ENCODE results near the gene STK33. TPM values are rescaled to one million over a fixed set of nuclear protein-coding genes. Genes with fewer than 3 reads are reported as not detected.

The STK33 gene
- total RNA-seq, 4 donors from 2014 or later, result 0.48 to 2.9 (median 0.56) TPM; not detected in 1

- Histone ChIP-seq H3K27ac (no peak overlapping the region), H3K4me1 (peaks cover 0 to 26% (median 3%) of the 10 kb centered on the region in 3 donors), H3K4me3 (no peak overlapping the region), H3K9me3 (no peaks in the 10 kb centered on the region), H3K36me3 (peaks cover 0 to 30% (median 11%) of the 10 kb centered on the region in 3 donors), H3K27me3 (no peaks in the 10 kb centered on the region)
- no peak for DNase-seq
- TF ChIP-seq CTCF (IDR thresholded peaks at IDR 0.05) (no peak), POLR2A (IDR thresholded peaks at IDR 0.05) (no peak)
- 80 to 83% methylated on average over 1 of the region's 1 CpG for WGBS, 2 donors
- intact Hi-C loops (cut with DNase I), result no loop called here
These were observed 19.0 kb upstream of the STK33 start for GRCh38 chr11:8613036-8613435.

- intact Hi-C loops (cut with DNase I), result no loop called here
- no peak overlapping the region for H3K27ac ChIP-seq
These were observed 18.5 kb upstream of the STK33 start for GRCh38 chr11:8612522-8612921.

GRCh38 chr11:8610532-8611116 is 16.6 kb upstream of the STK33 start:
- no peak overlapping the region for H3K27ac ChIP-seq
- H3K27me3 ChIP-seq, result no peaks in the 10 kb centered on the region
- no peak for DNase-seq
- TF ChIP-seq CTCF (IDR thresholded peaks at IDR 0.05) (no peak), POLR2A (IDR thresholded peaks at IDR 0.05) (no peak)
- no peak overlapping the region for H3K4me3 ChIP-seq
- peaks cover 0 to 10% (median 0%) of the 10 kb centered on the region in 3 donors for H3K36me3 ChIP-seq
- no peaks in the 10 kb centered on the region for H3K9me3 ChIP-seq
- peaks cover 0 to 17% (median 0%) of the 10 kb centered on the region in 3 donors for H3K4me1 ChIP-seq
- WGBS, 2 donors, result 58 to 75% methylated on average over 6 to 7 of the region's 7 CpGs
- intact Hi-C loops (cut with DNase I), result no loop called here

More at GRCh38 chr11:8612522-8612921, 18.5 kb upstream of the STK33 start:
- peaks cover 0 to 26% (median 3%) of the 10 kb centered on the region in 3 donors for H3K4me1 ChIP-seq
- H3K9me3 ChIP-seq, result no peaks in the 10 kb centered on the region
- no peak overlapping the region for H3K4me3 ChIP-seq
- 81% methylated on average over 5 of the region's 5 CpGs; no CpG with 5 or more reads in 1 of the 2 donors for WGBS, 2 donors
- no peaks in the 10 kb centered on the region for H3K27me3 ChIP-seq
- H3K36me3 ChIP-seq, result peaks cover 0 to 25% (median 9%) of the 10 kb centered on the region in 3 donors
- DNase-seq, result no peak
- TF ChIP-seq POLR2A (IDR thresholded peaks at IDR 0.05), result no peak
- TF ChIP-seq CTCF (IDR thresholded peaks at IDR 0.05), result no peak

- 25 to 61% methylated on average over 1 of the region's 1 CpG for WGBS, 2 donors
- H3K27ac ChIP-seq, result no peak overlapping the region
These were observed 14.6 kb upstream of the STK33 start for GRCh38 chr11:8608652-8609051.

More at GRCh38 chr11:8608652-8609051, 14.6 kb upstream of the STK33 start:
- H3K36me3 ChIP-seq, result peaks cover 0 to 10% (median 0%) of the 10 kb centered on the region in 3 donors
- DNase-seq, result no peak
- TF ChIP-seq CTCF (IDR thresholded peaks at IDR 0.05), result no peak
- no peak for TF ChIP-seq POLR2A (IDR thresholded peaks at IDR 0.05)
- H3K27me3 ChIP-seq, result no peaks in the 10 kb centered on the region
- intact Hi-C loops (cut with DNase I), result no loop called here
- peaks cover 5 to 23% (median 12%) of the 10 kb centered on the region in 3 donors for H3K4me1 ChIP-seq
- H3K4me3 ChIP-seq, result no peak overlapping the region
- H3K9me3 ChIP-seq, result no peaks in the 10 kb centered on the region

All from esophagus squamous epithelium (tissue), 5 donors.